ENCODE data around the gene OR8H1.

DNA sequence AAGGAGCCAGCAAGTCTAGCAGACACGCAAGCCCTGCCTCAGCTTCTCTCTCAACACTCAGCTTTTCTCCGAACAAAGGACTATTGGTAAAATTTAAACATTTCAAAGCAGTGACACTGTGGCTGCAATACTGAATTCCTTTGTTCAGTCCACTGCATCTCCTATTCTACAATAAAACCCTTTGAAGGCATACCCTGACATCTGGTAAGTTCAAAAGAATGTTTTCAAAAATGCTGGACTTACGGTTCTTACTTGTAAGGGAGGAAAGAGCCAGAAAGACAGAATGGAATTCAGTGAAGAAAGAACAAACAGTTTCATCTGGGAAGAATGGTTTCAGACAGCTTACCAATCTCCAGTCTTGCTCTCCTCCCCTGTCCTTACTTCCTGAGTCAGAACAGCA lies 41.1 kb upstream of the OR8H1 start:
- no peak for TF ChIP-seq EZH2 (IDR thresholded peaks at IDR 0.05; ENCODE audit: borderline replicate concordance, insufficient read depth, low read length, poor library complexity, severe bottlenecking)
- TF ChIP-seq, protein P1, sequence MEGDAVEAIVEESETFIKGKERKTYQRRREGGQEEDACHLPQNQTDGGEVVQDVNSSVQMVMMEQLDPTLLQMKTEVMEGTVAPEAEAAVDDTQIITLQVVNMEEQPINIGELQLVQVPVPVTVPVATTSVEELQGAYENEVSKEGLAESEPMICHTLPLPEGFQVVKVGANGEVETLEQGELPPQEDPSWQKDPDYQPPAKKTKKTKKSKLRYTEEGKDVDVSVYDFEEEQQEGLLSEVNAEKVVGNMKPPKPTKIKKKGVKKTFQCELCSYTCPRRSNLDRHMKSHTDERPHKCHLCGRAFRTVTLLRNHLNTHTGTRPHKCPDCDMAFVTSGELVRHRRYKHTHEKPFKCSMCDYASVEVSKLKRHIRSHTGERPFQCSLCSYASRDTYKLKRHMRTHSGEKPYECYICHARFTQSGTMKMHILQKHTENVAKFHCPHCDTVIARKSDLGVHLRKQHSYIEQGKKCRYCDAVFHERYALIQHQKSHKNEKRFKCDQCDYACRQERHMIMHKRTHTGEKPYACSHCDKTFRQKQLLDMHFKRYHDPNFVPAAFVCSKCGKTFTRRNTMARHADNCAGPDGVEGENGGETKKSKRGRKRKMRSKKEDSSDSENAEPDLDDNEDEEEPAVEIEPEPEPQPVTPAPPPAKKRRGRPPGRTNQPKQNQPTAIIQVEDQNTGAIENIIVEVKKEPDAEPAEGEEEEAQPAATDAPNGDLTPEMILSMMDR (IDR thresholded peaks at IDR 0.05; ENCODE audit: poor library complexity, severe bottlenecking): no peak
